ENCODE data around the gene SRBD1.

DNA sequence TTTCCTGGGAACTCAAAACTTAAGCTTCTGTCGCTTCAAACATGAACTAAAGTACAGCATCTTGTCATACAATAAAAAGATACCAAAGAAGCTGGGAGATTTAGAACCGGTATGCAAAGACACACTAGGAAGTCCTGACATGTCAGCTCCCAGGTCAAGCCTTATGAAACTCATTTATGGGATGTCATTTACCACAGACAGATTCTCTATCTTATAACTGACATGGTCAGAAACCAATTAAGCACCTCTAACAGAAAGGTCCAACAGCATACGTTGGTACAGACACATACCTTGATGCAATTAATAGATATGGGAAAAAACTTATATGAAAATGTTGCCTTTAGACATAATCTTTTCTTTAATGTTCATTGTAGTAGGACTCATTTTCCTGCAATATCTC lies 169.0 kb downstream of the SRBD1 start:
- TF ChIP-seq, protein P1, sequence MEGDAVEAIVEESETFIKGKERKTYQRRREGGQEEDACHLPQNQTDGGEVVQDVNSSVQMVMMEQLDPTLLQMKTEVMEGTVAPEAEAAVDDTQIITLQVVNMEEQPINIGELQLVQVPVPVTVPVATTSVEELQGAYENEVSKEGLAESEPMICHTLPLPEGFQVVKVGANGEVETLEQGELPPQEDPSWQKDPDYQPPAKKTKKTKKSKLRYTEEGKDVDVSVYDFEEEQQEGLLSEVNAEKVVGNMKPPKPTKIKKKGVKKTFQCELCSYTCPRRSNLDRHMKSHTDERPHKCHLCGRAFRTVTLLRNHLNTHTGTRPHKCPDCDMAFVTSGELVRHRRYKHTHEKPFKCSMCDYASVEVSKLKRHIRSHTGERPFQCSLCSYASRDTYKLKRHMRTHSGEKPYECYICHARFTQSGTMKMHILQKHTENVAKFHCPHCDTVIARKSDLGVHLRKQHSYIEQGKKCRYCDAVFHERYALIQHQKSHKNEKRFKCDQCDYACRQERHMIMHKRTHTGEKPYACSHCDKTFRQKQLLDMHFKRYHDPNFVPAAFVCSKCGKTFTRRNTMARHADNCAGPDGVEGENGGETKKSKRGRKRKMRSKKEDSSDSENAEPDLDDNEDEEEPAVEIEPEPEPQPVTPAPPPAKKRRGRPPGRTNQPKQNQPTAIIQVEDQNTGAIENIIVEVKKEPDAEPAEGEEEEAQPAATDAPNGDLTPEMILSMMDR (IDR thresholded peaks at IDR 0.05; ENCODE audit: borderline replicate concordance, extremely low read depth, low read length, poor library complexity, severe bottlenecking) = no peak
- TF ChIP-seq EZH2 (IDR thresholded peaks at IDR 0.05; ENCODE audit: borderline replicate concordance, low read depth, low read length, severe bottlenecking) = no peak
